ENCODE results near the gene SNRPD1. TPM values are rescaled to one million over a fixed set of nuclear protein-coding genes. Genes with fewer than 3 reads are reported as not detected.
"Not testable (repeated sequence)": the region's sequence is repeated elsewhere in the genome, so short reads cannot be mapped to it uniquely, and the experiment has no call there.

SNRPD1 gene
- total and polyA plus RNA-seq, 2 experiments from 2014 or later = 16.1 to 146 TPM

DNA sequence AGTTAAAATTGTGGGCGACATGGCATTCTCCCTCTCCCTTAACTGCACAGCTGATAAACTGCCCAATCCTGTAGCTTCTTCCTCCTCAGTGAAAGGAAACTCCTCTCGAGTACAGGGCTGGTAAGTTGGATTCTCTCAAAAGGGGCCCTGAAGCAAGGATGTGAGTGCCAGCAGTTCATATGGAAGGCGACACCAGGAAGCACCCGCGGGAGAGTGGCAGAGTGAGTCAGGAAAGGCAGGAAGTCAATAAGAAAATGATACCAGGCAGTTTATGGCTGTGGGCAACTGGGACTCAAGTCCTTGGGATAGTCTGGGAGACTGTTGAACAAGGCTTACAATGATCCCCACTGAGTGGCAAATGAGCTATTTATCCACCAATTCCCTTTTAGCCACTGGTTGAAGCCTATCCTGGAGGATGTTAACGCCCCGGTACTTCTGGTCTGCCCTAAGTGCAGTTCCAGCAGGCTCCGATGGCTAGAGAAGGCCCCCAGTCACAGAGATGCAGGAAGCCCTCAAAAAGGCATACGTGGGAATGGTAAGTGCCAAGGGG is 57.7 kb downstream of the SNRPD1 start:
- Histone ChIP-seq H3K9me3 (ENCODE audit: low read depth) (no peaks in the 10 kb centered on the region), H3K4me1 (ENCODE audit: low read depth) (no peaks in the 10 kb centered on the region), H3K36me3 (no peaks in the 10 kb centered on the region), H3K27ac (no peak overlapping the region), H3K27me3 (no peaks in the 10 kb centered on the region), H3K4me3 (no peak overlapping the region)
- TF ChIP-seq, protein P1, sequence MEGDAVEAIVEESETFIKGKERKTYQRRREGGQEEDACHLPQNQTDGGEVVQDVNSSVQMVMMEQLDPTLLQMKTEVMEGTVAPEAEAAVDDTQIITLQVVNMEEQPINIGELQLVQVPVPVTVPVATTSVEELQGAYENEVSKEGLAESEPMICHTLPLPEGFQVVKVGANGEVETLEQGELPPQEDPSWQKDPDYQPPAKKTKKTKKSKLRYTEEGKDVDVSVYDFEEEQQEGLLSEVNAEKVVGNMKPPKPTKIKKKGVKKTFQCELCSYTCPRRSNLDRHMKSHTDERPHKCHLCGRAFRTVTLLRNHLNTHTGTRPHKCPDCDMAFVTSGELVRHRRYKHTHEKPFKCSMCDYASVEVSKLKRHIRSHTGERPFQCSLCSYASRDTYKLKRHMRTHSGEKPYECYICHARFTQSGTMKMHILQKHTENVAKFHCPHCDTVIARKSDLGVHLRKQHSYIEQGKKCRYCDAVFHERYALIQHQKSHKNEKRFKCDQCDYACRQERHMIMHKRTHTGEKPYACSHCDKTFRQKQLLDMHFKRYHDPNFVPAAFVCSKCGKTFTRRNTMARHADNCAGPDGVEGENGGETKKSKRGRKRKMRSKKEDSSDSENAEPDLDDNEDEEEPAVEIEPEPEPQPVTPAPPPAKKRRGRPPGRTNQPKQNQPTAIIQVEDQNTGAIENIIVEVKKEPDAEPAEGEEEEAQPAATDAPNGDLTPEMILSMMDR (IDR thresholded peaks at IDR 0.05; ENCODE audit: low read depth, low read length) = no peak
- DNase-seq (ENCODE audit: low read depth in 1 of 2, low spot score in 1 of 2) = peak in 1 of 2 donors; percentile 2

DNA sequence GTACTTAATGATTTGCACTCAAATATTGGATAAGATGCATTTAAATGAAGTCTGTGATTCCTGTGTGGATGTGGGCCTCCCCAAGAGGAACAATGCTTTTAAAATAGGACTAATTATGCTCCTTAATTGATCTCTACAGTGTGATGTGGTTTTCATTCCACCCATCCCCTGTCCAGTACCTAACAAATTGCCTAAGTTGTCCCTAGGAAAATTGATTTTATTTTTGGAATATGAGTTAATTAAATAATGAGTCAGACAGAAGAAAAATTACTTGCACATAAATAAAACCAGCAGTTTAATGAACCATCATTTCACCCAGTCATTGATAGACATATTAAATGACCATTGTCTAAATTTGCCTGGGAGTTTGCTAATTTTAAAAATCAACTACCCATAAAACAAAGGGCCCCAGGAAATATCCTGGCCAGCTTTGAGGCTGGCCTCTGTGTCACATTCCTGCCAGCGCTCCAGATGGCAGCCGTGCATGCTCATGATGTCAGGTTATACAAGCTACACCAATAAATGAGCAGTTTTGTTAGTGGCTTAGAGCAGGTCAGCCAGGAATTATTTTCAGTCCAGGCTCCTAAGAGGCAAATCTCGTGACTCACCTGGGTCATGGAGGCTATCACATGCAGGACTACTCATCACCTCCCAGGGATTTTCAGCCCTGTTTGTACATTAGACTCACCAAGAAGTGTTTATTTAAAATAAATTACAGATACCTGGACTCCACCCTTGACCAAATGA is 60.6 kb downstream of the SNRPD1 start:
- H3K36me3 ChIP-seq = no peaks in the 10 kb centered on the region
- no peak overlapping the region for H3K27ac ChIP-seq
- H3K4me3 ChIP-seq = no peak overlapping the region
- no peaks in the 10 kb centered on the region for H3K4me1 ChIP-seq (ENCODE audit: low read depth)
- H3K27me3 ChIP-seq = no peaks in the 10 kb centered on the region
- peak in 1 of 2 donors; percentile 11 for DNase-seq (ENCODE audit: low read depth in 1 of 2, low spot score in 1 of 2)
- no peaks in the 10 kb centered on the region for H3K9me3 ChIP-seq (ENCODE audit: low read depth)
- TF ChIP-seq, protein P1 (IDR thresholded peaks at IDR 0.05; ENCODE audit: low read depth, low read length) = no peak

DNA sequence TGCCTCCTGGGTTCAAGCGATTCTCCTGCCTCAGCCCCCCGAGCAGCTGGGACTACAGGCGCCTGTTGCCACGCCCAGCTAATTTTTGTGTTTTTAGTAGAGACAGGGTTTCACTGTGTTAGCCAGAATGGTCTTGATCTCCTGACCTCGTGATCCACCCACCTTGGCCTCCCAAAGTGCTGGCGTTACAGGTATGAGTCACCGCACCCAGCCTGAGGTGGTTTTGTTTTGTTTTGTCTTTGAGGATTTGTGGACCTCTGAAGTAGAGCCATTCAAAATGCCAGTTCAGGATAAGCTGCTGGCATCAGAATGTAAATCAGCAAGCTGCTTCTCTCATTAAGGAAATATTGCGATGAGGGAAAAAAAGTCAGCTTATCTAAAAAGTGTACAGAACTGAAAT is 63.2 kb downstream of the SNRPD1 start:
- not testable (repeated sequence) for H3K4me1 ChIP-seq (ENCODE audit: low read depth); H3K27ac ChIP-seq; H3K9me3 ChIP-seq (ENCODE audit: low read depth); H3K27me3 ChIP-seq; H3K4me3 ChIP-seq; H3K36me3 ChIP-seq; DNase-seq (ENCODE audit: low read depth in 1 of 2, low spot score in 1 of 2)

DNA sequence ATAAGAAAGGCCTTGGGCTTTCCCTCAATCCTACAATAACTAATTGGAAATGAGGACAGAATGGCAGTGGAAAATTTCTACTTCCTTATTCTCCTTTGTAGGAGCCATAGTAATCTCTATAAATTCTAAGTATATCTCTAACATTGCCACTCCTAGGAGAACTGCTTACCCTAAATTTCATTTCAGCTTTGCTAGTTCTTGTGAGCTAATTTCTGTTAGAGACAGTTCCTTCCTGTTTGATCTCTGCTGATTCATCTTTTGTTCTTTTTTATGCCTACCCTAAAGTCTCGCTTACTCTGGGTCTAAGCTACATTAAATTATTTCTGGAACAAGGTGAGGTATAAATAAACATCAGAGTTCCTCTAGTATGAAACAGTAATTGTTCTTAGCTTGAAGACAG is 66.7 kb downstream of the SNRPD1 start:
- no peaks in the 10 kb centered on the region for H3K9me3 ChIP-seq (ENCODE audit: low read depth)
- TF ChIP-seq, protein P1 (IDR thresholded peaks at IDR 0.05; ENCODE audit: low read depth, low read length) = no peak
- no peak for DNase-seq (ENCODE audit: low read depth in 1 of 2, low spot score in 1 of 2)
- peaks cover 4% of the 10 kb centered on the region for H3K4me1 ChIP-seq (ENCODE audit: low read depth)
- H3K27me3 ChIP-seq = no peaks in the 10 kb centered on the region
- no peak overlapping the region for H3K4me3 ChIP-seq
- H3K27ac ChIP-seq = no peak overlapping the region
- no peaks in the 10 kb centered on the region for H3K36me3 ChIP-seq

DNA sequence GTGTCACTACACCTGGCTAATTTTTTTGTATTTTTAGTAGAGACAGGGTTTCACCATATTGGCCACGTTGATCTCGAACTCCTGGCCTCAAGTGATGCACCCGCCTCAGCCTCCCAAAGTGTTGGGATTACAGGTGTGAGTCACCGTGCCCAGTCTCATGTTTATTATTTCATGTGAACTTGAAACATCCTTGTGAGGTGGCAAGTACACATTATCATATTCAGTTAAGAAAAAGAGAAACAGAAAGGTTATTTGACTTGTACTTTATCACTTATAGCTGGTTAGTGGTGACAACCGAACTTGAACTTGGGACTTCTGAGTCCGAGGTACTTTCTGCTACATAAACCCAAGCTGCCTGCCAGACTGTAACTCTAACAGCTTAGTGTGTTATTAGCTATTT is 68.0 kb downstream of the SNRPD1 start:
- Histone ChIP-seq H3K4me1 (ENCODE audit: low read depth) (peaks cover 4% of the 10 kb centered on the region), H3K27me3 (no peaks in the 10 kb centered on the region), H3K27ac (no peak overlapping the region), H3K4me3 (no peak overlapping the region), H3K36me3 (no peaks in the 10 kb centered on the region), H3K9me3 (ENCODE audit: low read depth) (no peaks in the 10 kb centered on the region)
- DNase-seq (ENCODE audit: low read depth in 1 of 2, low spot score in 1 of 2) = no peak
- TF ChIP-seq, protein P1 (IDR thresholded peaks at IDR 0.05; ENCODE audit: low read depth, low read length) = no peak

DNA sequence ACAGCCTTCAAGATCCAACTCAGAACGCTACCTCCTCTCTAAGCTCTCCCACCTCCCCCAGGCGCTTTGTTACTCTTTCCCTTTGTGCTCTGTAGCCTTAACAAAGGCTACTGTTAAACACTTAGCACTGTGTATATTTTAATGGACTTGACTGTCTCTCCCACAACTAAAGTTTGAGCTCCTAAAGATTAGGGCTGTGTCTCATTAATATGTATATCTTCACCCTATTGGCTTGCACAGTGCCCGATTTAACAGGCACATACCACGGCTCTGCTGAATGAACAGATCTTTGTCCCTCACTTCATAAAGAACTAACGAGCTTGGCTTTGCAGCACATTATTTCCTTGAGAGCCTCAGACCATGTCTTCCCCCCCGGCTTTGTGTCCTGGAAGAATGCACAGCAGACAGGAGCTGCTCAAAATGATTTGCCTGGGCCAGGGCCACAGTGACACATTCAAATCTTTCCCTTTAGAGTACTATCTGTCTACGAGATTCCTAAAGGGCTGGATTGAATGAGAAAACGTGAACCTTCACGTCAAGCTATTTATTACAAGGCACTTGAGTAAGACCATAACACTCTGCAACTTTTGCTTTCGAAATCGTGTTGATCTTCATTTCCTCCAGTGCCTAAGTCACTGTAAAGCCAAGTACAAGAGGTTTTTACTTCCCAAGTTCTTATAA is 70.4 kb downstream of the SNRPD1 start:
- Histone ChIP-seq H3K27ac (peak overlapping the region; percentile 55), H3K27me3 (no peaks in the 10 kb centered on the region), H3K4me3 (no peak overlapping the region), H3K36me3 (no peaks in the 10 kb centered on the region), H3K9me3 (ENCODE audit: low read depth) (no peaks in the 10 kb centered on the region), H3K4me1 (ENCODE audit: low read depth) (peaks cover 16% of the 10 kb centered on the region)
- TF ChIP-seq, protein P1 (IDR thresholded peaks at IDR 0.05; ENCODE audit: low read depth, low read length) = no peak
- peak in 1 of 2 donors; percentile 83 for DNase-seq (ENCODE audit: low read depth in 1 of 2, low spot score in 1 of 2)
